ENCODE data around the gene GARIN5B. TPM values are rescaled to one million over a fixed set of nuclear protein-coding genes. Genes with fewer than 3 reads are reported as not detected.
A peak's percentile ranks its signal among the peaks of the same experiment; 100 is the strongest.
"Not testable (repeated sequence)": the region's sequence is repeated elsewhere in the genome, so short reads cannot be mapped to it uniquely, and the experiment has no call there.

GARIN5B gene
- total RNA-seq, 3 donors from 2014 or later (not counting 1 experiment from before 2014, with no cell fraction given) = not detected

DNA sequence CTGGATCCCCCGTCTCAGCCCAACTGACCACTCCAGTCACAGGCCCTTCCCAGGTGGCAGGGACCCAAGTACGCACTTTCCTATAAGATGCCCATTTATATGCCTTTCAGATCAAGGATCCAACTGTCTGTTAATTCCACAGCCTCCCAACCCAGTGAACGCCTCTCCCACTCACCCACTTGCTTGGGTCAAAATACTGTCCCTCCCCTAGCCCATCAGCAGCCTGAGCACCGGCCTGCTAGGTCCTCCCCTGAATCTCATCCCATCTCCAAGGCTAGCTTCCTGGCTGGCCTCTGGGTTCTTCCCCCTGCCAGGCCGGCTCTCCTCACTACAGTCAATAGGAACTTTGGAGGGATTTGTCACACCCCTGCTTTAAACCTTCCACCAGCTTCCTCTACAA is 42.6 kb upstream of the GARIN5B start:
- intact Hi-C loops (cut with micrococcal nuclease) = no loop called here
- Mint-ChIP-seq H3K36me3 (no peaks in the 10 kb centered on the region), H3K4me3 (peak overlapping the region; percentile 62), H3K27me3 (ENCODE audit: low read depth in 2 of 2) (no peaks in the 10 kb centered on the region), H3K27ac (peak overlapping the region; percentile 99 to 100), H3K4me1 (peaks cover 29 to 35% of the 10 kb centered on the region in 2 donors), H3K9me3 (no peaks in the 10 kb centered on the region)
- no peak for DNase-seq
- 96% methylated on average over 5 of the region's 5 CpGs for WGBS (ENCODE audit: insufficient coverage)
- no peak overlapping the region for H3K27ac ChIP-seq (ENCODE audit: low read length)
- H3K4me1 ChIP-seq (ENCODE audit: control insufficient read depth, insufficient read depth, low read length) = peaks cover 24% of the 10 kb centered on the region
- TF ChIP-seq, protein P1, sequence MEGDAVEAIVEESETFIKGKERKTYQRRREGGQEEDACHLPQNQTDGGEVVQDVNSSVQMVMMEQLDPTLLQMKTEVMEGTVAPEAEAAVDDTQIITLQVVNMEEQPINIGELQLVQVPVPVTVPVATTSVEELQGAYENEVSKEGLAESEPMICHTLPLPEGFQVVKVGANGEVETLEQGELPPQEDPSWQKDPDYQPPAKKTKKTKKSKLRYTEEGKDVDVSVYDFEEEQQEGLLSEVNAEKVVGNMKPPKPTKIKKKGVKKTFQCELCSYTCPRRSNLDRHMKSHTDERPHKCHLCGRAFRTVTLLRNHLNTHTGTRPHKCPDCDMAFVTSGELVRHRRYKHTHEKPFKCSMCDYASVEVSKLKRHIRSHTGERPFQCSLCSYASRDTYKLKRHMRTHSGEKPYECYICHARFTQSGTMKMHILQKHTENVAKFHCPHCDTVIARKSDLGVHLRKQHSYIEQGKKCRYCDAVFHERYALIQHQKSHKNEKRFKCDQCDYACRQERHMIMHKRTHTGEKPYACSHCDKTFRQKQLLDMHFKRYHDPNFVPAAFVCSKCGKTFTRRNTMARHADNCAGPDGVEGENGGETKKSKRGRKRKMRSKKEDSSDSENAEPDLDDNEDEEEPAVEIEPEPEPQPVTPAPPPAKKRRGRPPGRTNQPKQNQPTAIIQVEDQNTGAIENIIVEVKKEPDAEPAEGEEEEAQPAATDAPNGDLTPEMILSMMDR (IDR thresholded peaks at IDR 0.05) = no peak
- ATAC-seq = no peak
- no peak overlapping the region for H3K4me3 ChIP-seq (ENCODE audit: low read length)
- H3K36me3 ChIP-seq (ENCODE audit: control insufficient read depth, insufficient read depth, low read length) = peaks cover 33% of the 10 kb centered on the region
- H3K9me3 ChIP-seq (ENCODE audit: control insufficient read depth, insufficient read depth, low read length) = peaks cover 4% of the 10 kb centered on the region
- no peaks in the 10 kb centered on the region for H3K27me3 ChIP-seq (ENCODE audit: control insufficient read depth, insufficient read depth, low read length)

GRCh38 chr19:55402509-55402908 is 39.4 kb upstream of the GARIN5B start:
- DNase-seq (no peak), ATAC-seq (no peak)
- no peaks in the 10 kb centered on the region for H3K27me3 ChIP-seq (ENCODE audit: control insufficient read depth, insufficient read depth, low read length)
- intact Hi-C loops (cut with micrococcal nuclease) = no loop called here
- H3K9me3 Mint-ChIP-seq = no peaks in the 10 kb centered on the region
- H3K4me1 ChIP-seq (ENCODE audit: control insufficient read depth, insufficient read depth, low read length) = peaks cover 18% of the 10 kb centered on the region
- WGBS (ENCODE audit: insufficient coverage) = no CpG with 5 or more reads among the region's 2 CpGs
- H3K4me3 Mint-ChIP-seq = no peak overlapping the region
- peaks cover 37% of the 10 kb centered on the region for H3K36me3 ChIP-seq (ENCODE audit: control insufficient read depth, insufficient read depth, low read length)
- H3K4me3 ChIP-seq (ENCODE audit: low read length) = no peak overlapping the region
- no peaks in the 10 kb centered on the region for H3K27me3 Mint-ChIP-seq (ENCODE audit: low read depth in 2 of 2)
- H3K4me1 Mint-ChIP-seq = peaks cover 18 to 26% of the 10 kb centered on the region in 2 donors
- no peak overlapping the region for H3K27ac Mint-ChIP-seq
- H3K27ac ChIP-seq (ENCODE audit: low read length) = no peak overlapping the region
- TF ChIP-seq, protein P1 (IDR thresholded peaks at IDR 0.05) = no peak
- H3K9me3 ChIP-seq (ENCODE audit: control insufficient read depth, insufficient read depth, low read length) = no peaks in the 10 kb centered on the region
- no peaks in the 10 kb centered on the region for H3K36me3 Mint-ChIP-seq

- H3K36me3 Mint-ChIP-seq; H3K27ac ChIP-seq (ENCODE audit: low read length); H3K4me3 ChIP-seq (ENCODE audit: low read length); H3K27me3 ChIP-seq (ENCODE audit: control insufficient read depth, insufficient read depth, low read length); DNase-seq; H3K9me3 ChIP-seq (ENCODE audit: control insufficient read depth, insufficient read depth, low read length); ATAC-seq; H3K9me3 Mint-ChIP-seq; H3K27ac Mint-ChIP-seq; H3K27me3 Mint-ChIP-seq (ENCODE audit: low read depth in 2 of 2); intact Hi-C loops (cut with micrococcal nuclease); H3K4me3 Mint-ChIP-seq: not testable (repeated sequence)
- WGBS (ENCODE audit: insufficient coverage) = 97% methylated on average over 13 of the region's 28 CpGs
- H3K4me1 ChIP-seq (ENCODE audit: control insufficient read depth, insufficient read depth, low read length) = peaks cover 10% of the 10 kb centered on the region
- peaks cover 13 to 18% of the 10 kb centered on the region in 2 donors for H3K4me1 Mint-ChIP-seq
- peaks cover 36% of the 10 kb centered on the region for H3K36me3 ChIP-seq (ENCODE audit: control insufficient read depth, insufficient read depth, low read length)
Measured at GRCh38 chr19:55401390-55401789, 38.3 kb upstream of the GARIN5B start.

DNA sequence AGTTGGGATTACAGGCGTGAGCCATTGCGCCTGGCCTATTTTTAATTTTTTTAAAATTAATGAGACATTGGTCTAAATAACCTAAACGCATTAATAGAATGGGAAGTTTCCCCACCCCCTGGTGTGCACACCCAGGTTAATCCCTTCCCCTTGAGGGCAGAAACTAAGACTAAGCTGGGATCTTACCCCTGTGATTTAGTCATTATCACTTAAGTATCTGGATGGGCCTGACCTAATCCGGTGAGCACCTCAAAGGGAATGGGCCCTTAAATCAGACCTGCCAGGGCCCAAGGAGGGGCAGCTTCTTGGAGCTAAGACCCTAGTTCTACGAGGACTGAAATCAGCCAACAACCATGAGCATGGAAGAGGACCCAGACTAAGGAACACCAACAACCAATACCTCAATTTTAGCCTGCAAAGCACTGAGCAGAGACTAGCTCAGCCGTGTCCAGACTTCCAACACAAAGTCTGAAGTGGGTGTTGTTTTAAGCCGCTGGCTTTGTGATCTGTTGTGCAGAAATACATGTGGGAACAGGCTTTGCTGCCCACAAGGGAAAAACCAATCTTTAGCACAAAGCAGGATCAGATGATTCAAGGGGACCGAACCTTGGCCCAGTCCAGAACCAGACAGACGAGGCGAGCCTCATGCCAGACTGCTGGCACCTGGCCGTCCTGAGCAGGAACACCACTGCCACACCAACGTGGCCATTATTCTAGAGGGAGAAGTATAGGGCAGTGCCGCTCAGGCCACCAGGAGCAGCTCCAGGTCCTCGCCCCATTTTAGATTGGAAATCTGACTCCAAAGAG is 37.4 kb upstream of the GARIN5B start:
- Mint-ChIP-seq H3K27me3 (ENCODE audit: low read depth in 2 of 2) (no peaks in the 10 kb centered on the region), H3K4me3 (no peak overlapping the region), H3K9me3 (no peaks in the 10 kb centered on the region), H3K27ac (no peak overlapping the region), H3K36me3 (no peaks in the 10 kb centered on the region), H3K4me1 (peaks cover 4 to 9% of the 10 kb centered on the region in 2 donors)
- Histone ChIP-seq H3K27me3 (ENCODE audit: control insufficient read depth, insufficient read depth, low read length) (no peaks in the 10 kb centered on the region), H3K36me3 (ENCODE audit: control insufficient read depth, insufficient read depth, low read length) (peaks cover 33% of the 10 kb centered on the region), H3K4me3 (ENCODE audit: low read length) (no peak overlapping the region), H3K27ac (ENCODE audit: low read length) (no peak overlapping the region), H3K9me3 (ENCODE audit: control insufficient read depth, insufficient read depth, low read length) (no peaks in the 10 kb centered on the region), H3K4me1 (ENCODE audit: control insufficient read depth, insufficient read depth, low read length) (peaks cover 1% of the 10 kb centered on the region)
- DNase-seq = no peak
- intact Hi-C loops (cut with micrococcal nuclease) = no loop called here
- TF ChIP-seq, protein P1 (IDR thresholded peaks at IDR 0.05) = no peak
- ATAC-seq = peak in 1 of 3 donors; percentile 12
- WGBS (ENCODE audit: insufficient coverage) = 91% methylated on average over 14 of the region's 14 CpGs
